ENCODE data around the gene NRG3. TPM values are rescaled to one million over a fixed set of nuclear protein-coding genes. Genes with fewer than 3 reads are reported as not detected.

NRG3 gene
- total and polyA plus RNA-seq, 2 of the 8 experiments (the other 6 are each of a cell fraction or from before 2014, with no cell fraction given): 4.2 to 5.0 TPM

- Histone ChIP-seq H2AFZ (ENCODE audit: low read length) (no peak overlapping the region), H3K4me1 (replicated peaks in 1 of 4; ENCODE audit: control insufficient read depth in 3 of 4, insufficient read depth in 4 of 4, low read length in 3 of 4) (peaks cover 0 to 2% (median 0%) of the 10 kb centered on the region in 4 experiments; a peak in 1 of 7 replicates), H3K9ac (replicated peaks in 1 of 4; ENCODE audit: extremely low read depth in 1 of 4, low read depth in 3 of 4, low read length in 3 of 4) (no peak overlapping the region), H3K14ac (ENCODE audit: insufficient read length) (no peak overlapping the region), H2BK120ac (replicated peaks; ENCODE audit: low read depth, low read length) (no peak overlapping the region), H3K4me2 (ENCODE audit: insufficient read depth in 1 of 2, low read depth in 2 of 2, low read length in 2 of 2) (no peak overlapping the region), H3K23me2 (ENCODE audit: low read depth, low read length) (no peaks in the 10 kb centered on the region), H2BK15ac (ENCODE audit: low read length) (no peak overlapping the region), H3K79me1 (ENCODE audit: low read depth, low read length) (no peaks in the 10 kb centered on the region), H3K56ac (replicated peaks; ENCODE audit: insufficient read length, low read depth, low read length) (no peak overlapping the region), H4K20me1 (replicated peaks in 1 of 2; ENCODE audit: control insufficient read depth in 1 of 2, insufficient read depth in 2 of 2, low read length in 2 of 2) (no peaks in the 10 kb centered on the region), H3K36me3 (ENCODE audit: control insufficient read depth in 2 of 4, insufficient read depth in 4 of 4, low read length in 3 of 4) (no peaks in the 10 kb centered on the region), H4K8ac (ENCODE audit: extremely low read depth, insufficient read depth, low read length) (no peak overlapping the region), H3K4ac (replicated peaks; ENCODE audit: insufficient read length, low read depth, low read length) (no peak overlapping the region), H2BK20ac (ENCODE audit: low read length) (no peak overlapping the region), H3K9me3 (ENCODE audit: insufficient read depth in 2 of 2, low read depth in 1 of 2, low read length in 1 of 2) (no peaks in the 10 kb centered on the region), H3K27me3 (replicated peaks in 1 of 4; ENCODE audit: control insufficient read depth in 3 of 4, extremely low read depth in 1 of 4, insufficient read depth in 3 of 4, low read length in 3 of 4) (no peaks in the 10 kb centered on the region), H2BK5ac (ENCODE audit: low read depth, low read length) (no peak overlapping the region), H3K23ac (ENCODE audit: insufficient read length) (no peak overlapping the region), H3K18ac (ENCODE audit: extremely low read depth, low read length) (no peak overlapping the region), H3K27ac (ENCODE audit: low read depth, low read length) (no peak overlapping the region), H2AK5ac (ENCODE audit: low read depth, low read length) (no peak overlapping the region), H3K79me2 (ENCODE audit: control insufficient read depth in 1 of 2, insufficient read depth in 2 of 2, low read length in 2 of 2) (no peaks in the 10 kb centered on the region), H4K91ac (replicated peaks; ENCODE audit: insufficient read length, low read length) (no peak overlapping the region), H2BK12ac (ENCODE audit: low read depth, low read length) (no peak overlapping the region), H4K5ac (ENCODE audit: insufficient read length, low read depth, low read length) (no peak overlapping the region), H3K4me3 (ENCODE audit: extremely low read depth in 1 of 4, insufficient read depth in 2 of 4, low read depth in 3 of 4, low read length in 4 of 4) (no peak overlapping the region)
- FAIRE-seq: no peak
- no peak for DNase-seq (ENCODE audit: low read depth in 1 of 2, low spot score in 2 of 2)
- TF ChIP-seq, protein P1, sequence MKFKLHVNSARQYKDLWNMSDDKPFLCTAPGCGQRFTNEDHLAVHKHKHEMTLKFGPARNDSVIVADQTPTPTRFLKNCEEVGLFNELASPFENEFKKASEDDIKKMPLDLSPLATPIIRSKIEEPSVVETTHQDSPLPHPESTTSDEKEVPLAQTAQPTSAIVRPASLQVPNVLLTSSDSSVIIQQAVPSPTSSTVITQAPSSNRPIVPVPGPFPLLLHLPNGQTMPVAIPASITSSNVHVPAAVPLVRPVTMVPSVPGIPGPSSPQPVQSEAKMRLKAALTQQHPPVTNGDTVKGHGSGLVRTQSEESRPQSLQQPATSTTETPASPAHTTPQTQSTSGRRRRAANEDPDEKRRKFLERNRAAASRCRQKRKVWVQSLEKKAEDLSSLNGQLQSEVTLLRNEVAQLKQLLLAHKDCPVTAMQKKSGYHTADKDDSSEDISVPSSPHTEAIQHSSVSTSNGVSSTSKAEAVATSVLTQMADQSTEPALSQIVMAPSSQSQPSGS (IDR thresholded peaks at IDR 0.05; ENCODE audit: low read length): no peak
- no peak for TF ChIP-seq JUND (IDR thresholded peaks at IDR 0.05; ENCODE audit: low read length)
- TF ChIP-seq CREB1 (IDR thresholded peaks at IDR 0.05): no peak
- no peak for TF ChIP-seq NANOG (IDR thresholded peaks at IDR 0.05; ENCODE audit: insufficient read depth, low read depth, low read length, poor library complexity, severe bottlenecking)
- TF ChIP-seq SRF (IDR thresholded peaks at IDR 0.05; ENCODE audit: low read depth, low read length): no peak
- TF ChIP-seq GTF2F1 (IDR thresholded peaks at IDR 0.05; ENCODE audit: borderline replicate concordance, low read depth, low read length): no peak
- TF ChIP-seq, protein P2, sequence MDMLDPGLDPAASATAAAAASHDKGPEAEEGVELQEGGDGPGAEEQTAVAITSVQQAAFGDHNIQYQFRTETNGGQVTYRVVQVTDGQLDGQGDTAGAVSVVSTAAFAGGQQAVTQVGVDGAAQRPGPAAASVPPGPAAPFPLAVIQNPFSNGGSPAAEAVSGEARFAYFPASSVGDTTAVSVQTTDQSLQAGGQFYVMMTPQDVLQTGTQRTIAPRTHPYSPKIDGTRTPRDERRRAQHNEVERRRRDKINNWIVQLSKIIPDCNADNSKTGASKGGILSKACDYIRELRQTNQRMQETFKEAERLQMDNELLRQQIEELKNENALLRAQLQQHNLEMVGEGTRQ (IDR thresholded peaks at IDR 0.05; ENCODE audit: low read length): no peak
- ChIA-PET POLR2A (ENCODE audit: partially characterized antibody) (no interaction called here), CTCF (ENCODE audit: partially characterized antibody) (interaction anchor here (0.7 kb wide), 1 partner anchor 187 kb away, joined by 4 read pairs; no protein-coding TSS in a partner anchor)
- 86% methylated on average over 5 of the region's 5 CpGs; no CpG with 5 or more reads in 1 of the 2 experiments for WGBS, 2 experiments (ENCODE audit: extremely low coverage in 1 of 2, insufficient coverage in 1 of 2, insufficient read length in 1 of 2, insufficient replicate concordance in 2 of 2, low coverage in 1 of 2, low lambda C conversion rate in 2 of 2, missing lambda C conversion rate in 1 of 2)
Observed at GRCh38 chr10:82190432-82191260, 315.7 kb downstream of the NRG3 start.
